Measurements from ENCODE around the gene NRXN3. TPM values are rescaled to one million over a fixed set of nuclear protein-coding genes. Genes with fewer than 3 reads are reported as not detected.

Gene NRXN3
- total and polyA plus RNA-seq, 2 of the 4 experiments (the other 2 are of a cell fraction): 4.8 to 25.1 TPM

DNA sequence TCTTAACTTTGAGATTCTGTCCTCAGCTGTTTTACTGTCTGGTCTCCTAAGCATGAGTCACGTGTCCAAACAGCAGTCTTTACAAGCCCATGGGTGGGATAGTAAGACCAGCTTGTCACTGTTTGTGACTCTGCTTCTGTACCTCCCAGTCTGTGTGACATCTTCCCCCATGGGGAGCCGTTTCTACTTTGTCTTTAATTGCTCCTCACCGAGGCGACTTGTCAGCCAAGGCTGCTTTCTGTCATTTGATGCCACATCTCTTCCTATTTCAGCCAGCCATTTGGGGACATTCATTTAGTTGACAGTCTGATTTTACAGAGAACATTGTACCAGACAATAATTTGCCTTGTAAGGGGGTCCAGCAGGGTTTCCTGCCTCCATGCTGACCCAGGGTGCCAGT lies 534.8 kb downstream of the NRXN3 start:
- no peak for DNase-seq
- Histone ChIP-seq H2BK120ac (ENCODE audit: low read depth, low read length) (no peak overlapping the region), H2BK20ac (ENCODE audit: low read depth, low read length) (no peak overlapping the region), H2AK9ac (replicated peaks; ENCODE audit: low read depth, low read length, poor library complexity) (no peak overlapping the region), H3K23ac (ENCODE audit: low read depth, low read length) (no peak overlapping the region), H3K56ac (ENCODE audit: extremely low read depth, insufficient read depth, low read length) (no peak overlapping the region), H4K20me1 (ENCODE audit: insufficient read depth, low read length) (no peaks in the 10 kb centered on the region), H2AK5ac (ENCODE audit: low read depth, low read length) (no peak overlapping the region), H3K4me3 (ENCODE audit: insufficient read depth, low read depth, low read length) (no peak overlapping the region), H4K5ac (ENCODE audit: low read depth, low read length) (no peak overlapping the region), H3K27ac (ENCODE audit: insufficient read depth, low read length) (no peak overlapping the region), H3K4ac (ENCODE audit: low read depth, low read length) (no peak overlapping the region), H4K91ac (ENCODE audit: insufficient read depth, low read depth, low read length) (no peak overlapping the region), H3K4me2 (ENCODE audit: low read depth, low read length) (no peak overlapping the region), H2BK5ac (ENCODE audit: low read depth, low read length, poor library complexity, severe bottlenecking) (no peak overlapping the region), H3K9me1 (ENCODE audit: insufficient read depth, low read length) (no peaks in the 10 kb centered on the region), H2AFZ (replicated peaks; ENCODE audit: low read length, poor library complexity) (no peak overlapping the region), H4K8ac (ENCODE audit: low read depth in 2 of 2, low read length in 2 of 2) (no peak overlapping the region), H3K4me1 (ENCODE audit: control insufficient read depth, insufficient read depth, low read length) (no peaks in the 10 kb centered on the region), H3K79me1 (ENCODE audit: low read depth in 1 of 2, low read length in 2 of 2) (no peaks in the 10 kb centered on the region), H3K14ac (replicated peaks; ENCODE audit: low read depth, low read length) (no peak overlapping the region), H2BK15ac (ENCODE audit: low read depth, low read length) (no peak overlapping the region), H3K27me3 (ENCODE audit: control insufficient read depth, insufficient read depth, low read length) (no peaks in the 10 kb centered on the region), H3K9ac (ENCODE audit: low read depth, low read length) (no peak overlapping the region), H3K18ac (ENCODE audit: low read depth, low read length) (no peak overlapping the region), H3K9me3 (ENCODE audit: control insufficient read depth, insufficient read depth, low read length) (peaks cover 4% of the 10 kb centered on the region; the same call in 1 of the 2 replicates), H3K36me3 (ENCODE audit: control insufficient read depth, insufficient read depth, low read length) (no peaks in the 10 kb centered on the region)
- ChIA-PET CTCF (no interaction called here), POLR2A (ENCODE audit: unreplicated experiment) (no interaction called here)
- TF ChIP-seq RCOR1 (IDR thresholded peaks at IDR 0.05; ENCODE audit: insufficient replicate concordance, low read length) (no peak), RFX5 (IDR thresholded peaks at IDR 0.05; ENCODE audit: low read depth, low read length) (no peak), NFE2L2 (IDR thresholded peaks at IDR 0.05; ENCODE audit: low read depth, low read length) (no peak), FOS (IDR thresholded peaks at IDR 0.05; ENCODE audit: low read depth, low read length) (no peak), SMC3 (IDR thresholded peaks at IDR 0.05; ENCODE audit: low read depth, low read length) (no peak), MAZ (IDR thresholded peaks at IDR 0.05; ENCODE audit: borderline replicate concordance, low read depth, low read length) (no peak), RAD21 (IDR thresholded peaks at IDR 0.05; ENCODE audit: low read length) (no peak), MAFK (IDR thresholded peaks at IDR 0.05; ENCODE audit: low read depth, low read length) (no peak), CEBPB (IDR thresholded peaks at IDR 0.05; ENCODE audit: low read depth, low read length) (no peak), CHD1 (IDR thresholded peaks at IDR 0.05; ENCODE audit: low read depth, low read length) (no peak)
- TF ChIP-seq, protein P1, sequence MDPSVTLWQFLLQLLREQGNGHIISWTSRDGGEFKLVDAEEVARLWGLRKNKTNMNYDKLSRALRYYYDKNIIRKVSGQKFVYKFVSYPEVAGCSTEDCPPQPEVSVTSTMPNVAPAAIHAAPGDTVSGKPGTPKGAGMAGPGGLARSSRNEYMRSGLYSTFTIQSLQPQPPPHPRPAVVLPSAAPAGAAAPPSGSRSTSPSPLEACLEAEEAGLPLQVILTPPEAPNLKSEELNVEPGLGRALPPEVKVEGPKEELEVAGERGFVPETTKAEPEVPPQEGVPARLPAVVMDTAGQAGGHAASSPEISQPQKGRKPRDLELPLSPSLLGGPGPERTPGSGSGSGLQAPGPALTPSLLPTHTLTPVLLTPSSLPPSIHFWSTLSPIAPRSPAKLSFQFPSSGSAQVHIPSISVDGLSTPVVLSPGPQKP (IDR thresholded peaks at IDR 0.05; ENCODE audit: borderline replicate concordance, low read depth, low read length): no peak
- TF ChIP-seq, protein P2, sequence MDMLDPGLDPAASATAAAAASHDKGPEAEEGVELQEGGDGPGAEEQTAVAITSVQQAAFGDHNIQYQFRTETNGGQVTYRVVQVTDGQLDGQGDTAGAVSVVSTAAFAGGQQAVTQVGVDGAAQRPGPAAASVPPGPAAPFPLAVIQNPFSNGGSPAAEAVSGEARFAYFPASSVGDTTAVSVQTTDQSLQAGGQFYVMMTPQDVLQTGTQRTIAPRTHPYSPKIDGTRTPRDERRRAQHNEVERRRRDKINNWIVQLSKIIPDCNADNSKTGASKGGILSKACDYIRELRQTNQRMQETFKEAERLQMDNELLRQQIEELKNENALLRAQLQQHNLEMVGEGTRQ (IDR thresholded peaks at IDR 0.05; ENCODE audit: low read depth, low read length): no peak
- TF ChIP-seq, protein P3, sequence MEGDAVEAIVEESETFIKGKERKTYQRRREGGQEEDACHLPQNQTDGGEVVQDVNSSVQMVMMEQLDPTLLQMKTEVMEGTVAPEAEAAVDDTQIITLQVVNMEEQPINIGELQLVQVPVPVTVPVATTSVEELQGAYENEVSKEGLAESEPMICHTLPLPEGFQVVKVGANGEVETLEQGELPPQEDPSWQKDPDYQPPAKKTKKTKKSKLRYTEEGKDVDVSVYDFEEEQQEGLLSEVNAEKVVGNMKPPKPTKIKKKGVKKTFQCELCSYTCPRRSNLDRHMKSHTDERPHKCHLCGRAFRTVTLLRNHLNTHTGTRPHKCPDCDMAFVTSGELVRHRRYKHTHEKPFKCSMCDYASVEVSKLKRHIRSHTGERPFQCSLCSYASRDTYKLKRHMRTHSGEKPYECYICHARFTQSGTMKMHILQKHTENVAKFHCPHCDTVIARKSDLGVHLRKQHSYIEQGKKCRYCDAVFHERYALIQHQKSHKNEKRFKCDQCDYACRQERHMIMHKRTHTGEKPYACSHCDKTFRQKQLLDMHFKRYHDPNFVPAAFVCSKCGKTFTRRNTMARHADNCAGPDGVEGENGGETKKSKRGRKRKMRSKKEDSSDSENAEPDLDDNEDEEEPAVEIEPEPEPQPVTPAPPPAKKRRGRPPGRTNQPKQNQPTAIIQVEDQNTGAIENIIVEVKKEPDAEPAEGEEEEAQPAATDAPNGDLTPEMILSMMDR (conservative IDR thresholded peaks at IDR 0.05; ENCODE audit: low read depth, low read length): no peak
- intact Hi-C loops (cut with micrococcal nuclease): no loop called here
- in situ Hi-C loops (cut with MboI; ENCODE audit: low sequenced_read_pairs): no loop called here
- WGBS, 2 experiments (ENCODE audit: extremely low coverage in 2 of 2, insufficient read length in 1 of 2): 0% methylated on average over 1 of the region's 4 CpGs; no CpG with 5 or more reads in 1 of the 2 experiments
- no peak for ATAC-seq (ENCODE audit: low read depth)
- dilution Hi-C loops (cut with HindIII; ENCODE audit: low sequenced_read_pairs, unreplicated experiment): no loop called here
- no TSS peak for BruUV-seq (replicated peaks)

All from IMR-90 (cell line).